Left lung (tissue), 10 donors: ENCODE results near the gene GRK6. TPM values are rescaled to one million over a fixed set of nuclear protein-coding genes. Genes with fewer than 3 reads are reported as not detected.

ENCODE experiments used
- ATAC-seq: fragments of 200-7000 bp; cut with Tn5 transposase; one replicate; pipeline ENCODE4 v1.9.1; 2020; ENCODE audit warnings: moderate library complexity
- DNase-seq, 4 donors: peaks; one replicate each; pipeline ENCODE4 v3.0.0-alpha.2; 2013 to 2020
- H3K27ac ChIP-seq, 2 donors: fragments of 200-600 bp; sonication (generic) in 1 of 2; one replicate each; pipeline versions ENCODE4 v1.5.0 to v1.8.0; 2020 to 2021
- H3K27me3 ChIP-seq, 2 donors: fragments of 200-600 bp; sonication (generic) in 1 of 2; one replicate each; pipeline versions ENCODE4 v1.5.0 to v1.8.0; 2020 to 2021
- H3K36me3 ChIP-seq, 2 donors: fragments of 200-600 bp; sonication (generic) in 1 of 2; one replicate each; pipeline versions ENCODE4 v1.5.0 to v1.8.0; 2020 to 2021
- H3K4me1 ChIP-seq, 2 donors: fragments of 200-600 bp; one replicate each; pipeline ENCODE4 v1.8.0; 2021
- H3K4me3 ChIP-seq, 2 donors: fragments of 200-600 bp; sonication (generic) in 1 of 2; one replicate each; pipeline versions ENCODE4 v1.5.0 to v1.8.0; 2020 to 2021; ENCODE audit warnings: mild to moderate bottlenecking in 1 of 2
- H3K9me3 ChIP-seq, 2 donors: fragments of 200-600 bp; sonication (generic) in 1 of 2; one replicate each; pipeline versions ENCODE4 v1.5.0 to v1.8.0; 2020 to 2021
- CTCF ChIP-seq, 2 donors: fragments of 200-600 bp; sonication (generic) in 1 of 2; IDR thresholded peaks; one replicate each; pipeline versions ENCODE4 v1.5.0 to v1.8.0; 2021; ENCODE audit warnings: antibody characterized with exemption in 2 of 2
- intact Hi-C, 2 donors: fragments of 100-400 bp; cut with DNase I; formaldehyde crosslinking; loops; one replicate each; pipeline versions ENCODE4 v1.11.2 to v1.14.2; 2022
- polyA plus RNA-seq, 6 donors: library from polyadenylated mRNA; unstranded; fragments of 120-200 nt; gene quantifications; one replicate each; pipeline ENCODE4 v1.2.1, GENCODE V29; 2013; ENCODE audit not compliant: insufficient read length in 6 of 6
- total RNA-seq, 2 donors: library from RNA; stranded (reverse); fragmentation: NEBNext Ultra II Directional; extraction: Animal tissue kit (Norgen Biotek cat#: 25700); gene quantifications; one replicate each; pipeline ENCODE4 v1.2.1, GENCODE V29; 2021
- donor health status: DM: no; HTN: yes; CAD: no.
- donor health status: DM: no; HTN: no; CAD: no.

GRK6 gene
- total and polyA plus RNA-seq, 8 donors, result 15.7 to 57.1 (median 25.4) TPM

GRCh38 chr5:177471610-177472356 is 45.3 kb downstream of the GRK6 start:
- ATAC-seq (no peak), DNase-seq (peak in 1 of 4 donors; percentile 77)
- no peaks in the 10 kb centered on the region for H3K9me3 ChIP-seq
- TF ChIP-seq CTCF (IDR thresholded peaks at IDR 0.05), result no peak
- H3K4me1 ChIP-seq, result peaks cover 11 to 24% of the 10 kb centered on the region in 2 donors
- intact Hi-C loops, result no loop called here
- peaks cover 0 to 33% of the 10 kb centered on the region in 2 donors for H3K27me3 ChIP-seq
- peak overlapping the region; percentile 53 to 60 for H3K4me3 ChIP-seq
- no peak overlapping the region for H3K27ac ChIP-seq
- peaks cover 0 to 8% of the 10 kb centered on the region in 2 donors for H3K36me3 ChIP-seq

GRCh38 chr5:177472460-177473442 is 46.3 kb downstream of the GRK6 start:
- intact Hi-C loops, result no loop called here
- Histone ChIP-seq H3K27me3 (peaks cover 0 to 33% of the 10 kb centered on the region in 2 donors), H3K27ac (peak overlapping the region; percentile 45 to 73), H3K4me3 (peak overlapping the region; percentile 53 to 60), H3K9me3 (no peaks in the 10 kb centered on the region), H3K4me1 (peaks cover 11 to 27% of the 10 kb centered on the region in 2 donors), H3K36me3 (no peaks in the 10 kb centered on the region)
- TF ChIP-seq CTCF (IDR thresholded peaks at IDR 0.05), result no peak
- DNase-seq (peak in 2 of 4 donors; percentile 55 to 86), ATAC-seq (peak; percentile 43)

- H3K9me3 ChIP-seq, result no peaks in the 10 kb centered on the region
- peaks cover 14 to 35% of the 10 kb centered on the region in 2 donors for H3K4me1 ChIP-seq
- intact Hi-C loops, result no loop called here
- DNase-seq (peak in 2 of 4 donors; percentile 66 to 87), ATAC-seq (peak; percentile 68)
- peaks cover 0 to 33% of the 10 kb centered on the region in 2 donors for H3K27me3 ChIP-seq
- H3K36me3 ChIP-seq, result no peaks in the 10 kb centered on the region
- H3K4me3 ChIP-seq, result peak within 1 kb of the TSS; percentile 53 to 60
- no peak for TF ChIP-seq CTCF (IDR thresholded peaks at IDR 0.05)
- H3K27ac ChIP-seq, result peak within 1 kb of the TSS; percentile 45 to 73
Measured at GRCh38 chr5:177473443-177474001, 47.0 kb downstream of the GRK6 start, which contains the start of gene DBN1. Gene DBN1 (minus strand): TSS chr5:177473634. CDS start chr5:177473521, 113 bp downstream.

- Histone ChIP-seq H3K4me3 (no peak overlapping the region), H3K9me3 (no peaks in the 10 kb centered on the region), H3K4me1 (peaks cover 19 to 40% of the 10 kb centered on the region in 2 donors), H3K27me3 (peaks cover 0 to 33% of the 10 kb centered on the region in 2 donors), H3K27ac (no peak overlapping the region), H3K36me3 (no peaks in the 10 kb centered on the region)
- intact Hi-C loops, result no loop called here
- no peak for TF ChIP-seq CTCF (IDR thresholded peaks at IDR 0.05)
- no peak for ATAC-seq
- DNase-seq, result no peak
Measured at GRCh38 chr5:177474002-177474476, 47.6 kb downstream of the GRK6 start.
